Activated B cell treated with CpG ODN at 0.5 μM for 24 hours (primary cell): ENCODE results near the gene TBC1D23. TPM values are rescaled to one million over a fixed set of nuclear protein-coding genes. Genes with fewer than 3 reads are reported as not detected.
"Not testable (repeated sequence)": the region's sequence is repeated elsewhere in the genome, so short reads cannot be mapped to it uniquely, and the experiment has no call there.

Experiments used
- ATAC-seq: fragments of 200-7000 bp; cut with Tn5 transposase; one replicate; pipeline ENCODE4 v1.10.0; 2021; ENCODE audit warnings: low read depth, mild to moderate bottlenecking, moderate library complexity
- CTCF ChIA-PET: fragments of 350-600 bp; sonication (Branson Sonifier 250); formaldehyde crosslinking; loops from one replicate; lab custom pipeline; 2021; ENCODE audit warnings: antibody characterized with exemption; lab: Charles Lee
- POLR2A ChIA-PET: fragments of 350-600 bp; sonication (Branson Sonifier 250); formaldehyde crosslinking; loops from one replicate; lab custom pipeline; 2021; ENCODE audit warnings: antibody characterized with exemption; lab: Charles Lee
- DNase-seq: peaks from one replicate; pipeline ENCODE4 v3.0.0; 2022
- H3K27ac Mint-ChIP-seq: one replicate; pipeline ENCODE4 v1.8.0; 2020; ENCODE audit warnings: mixed read lengths
- H3K27me3 Mint-ChIP-seq: one replicate; pipeline ENCODE4 v1.8.0; 2021; ENCODE audit warnings: mixed read lengths
- H3K36me3 Mint-ChIP-seq: one replicate; pipeline ENCODE4 v1.8.0; 2021; ENCODE audit warnings: low read depth, mixed read lengths
- H3K4me1 Mint-ChIP-seq: one replicate; pipeline ENCODE4 v1.8.0; 2021; ENCODE audit warnings: mixed read lengths
- H3K4me3 Mint-ChIP-seq: one replicate; pipeline ENCODE4 v1.8.0; 2020; ENCODE audit warnings: mild to moderate bottlenecking, mixed read lengths
- H3K9me3 Mint-ChIP-seq: one replicate; pipeline ENCODE4 v1.8.0; 2020; ENCODE audit warnings: mixed read lengths
- CTCF ChIP-seq: fragments of 200-600 bp; IDR thresholded peaks from one replicate; pipeline ENCODE4 v1.8.0; 2022; ENCODE audit warnings: antibody characterized with exemption, mild to moderate bottlenecking
- intact Hi-C: fragments of 100-400 bp; cut with micrococcal nuclease; formaldehyde crosslinking; loops from one replicate; pipeline ENCODE4 v1.15.1; 2024
- total RNA-seq: library from RNA; stranded (reverse); gene quantifications from 2 replicates; pipeline ENCODE4 v1.2.3, GENCODE V29; 2022

The TBC1D23 gene
- total RNA-seq, 1 donor from 2014 or later = 27.2 TPM

DNA sequence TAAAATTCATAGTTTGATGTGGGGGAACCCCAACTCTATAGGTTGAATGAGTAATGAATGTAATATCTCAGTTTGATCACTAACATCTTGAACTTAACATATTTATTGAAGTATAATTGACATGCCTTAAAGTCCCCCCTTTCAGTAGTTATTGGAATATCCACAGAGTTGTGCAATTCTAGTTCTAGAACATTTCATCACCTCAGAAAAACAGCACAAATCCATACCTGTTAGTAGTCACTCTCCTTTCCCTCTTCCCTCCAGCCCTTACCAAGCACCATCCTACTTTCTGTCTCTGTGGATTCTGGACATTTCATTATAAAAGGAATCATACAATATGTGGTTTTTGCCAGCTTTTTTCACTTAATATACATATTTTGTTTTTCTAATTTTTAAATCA lies 65.0 kb downstream of the TBC1D23 start:
- ChIA-PET POLR2A (no interaction called here), CTCF (no interaction called here)
- no peaks in the 10 kb centered on the region for H3K4me1 Mint-ChIP-seq
- H3K4me3 Mint-ChIP-seq = no peak overlapping the region
- intact Hi-C loops = no loop called here
- no peak for TF ChIP-seq CTCF
- peaks cover 33% of the 10 kb centered on the region for H3K36me3 Mint-ChIP-seq
- H3K27me3 Mint-ChIP-seq = no peaks in the 10 kb centered on the region
- no peak for DNase-seq
- H3K27ac Mint-ChIP-seq = no peak overlapping the region
- peaks cover 4% of the 10 kb centered on the region for H3K9me3 Mint-ChIP-seq
- no peak for ATAC-seq

GRCh38 chr3:100327377-100327776 lies 66.6 kb downstream of the TBC1D23 start:
- H3K4me3 Mint-ChIP-seq, DNase-seq, intact Hi-C loops, H3K27me3 Mint-ChIP-seq, ATAC-seq, CTCF ChIA-PET, POLR2A ChIA-PET, H3K4me1 Mint-ChIP-seq, H3K9me3 Mint-ChIP-seq, H3K27ac Mint-ChIP-seq: not testable (repeated sequence)
- peaks cover 28% of the 10 kb centered on the region for H3K36me3 Mint-ChIP-seq

GRCh38 chr3:100329800-100330489 lies 69.2 kb downstream of the TBC1D23 start:
- ChIA-PET POLR2A (no interaction called here), CTCF (no interaction called here)
- DNase-seq (no peak), ATAC-seq (no peak)
- Mint-ChIP-seq H3K4me1 (peaks cover 10% of the 10 kb centered on the region), H3K4me3 (no peak overlapping the region), H3K9me3 (peaks cover 4% of the 10 kb centered on the region), H3K27me3 (no peaks in the 10 kb centered on the region), H3K27ac (no peak overlapping the region), H3K36me3 (peaks cover 19% of the 10 kb centered on the region)
- intact Hi-C loops = loop anchor here (5.0 to 10.0 kb wide), 2 partner anchors 162 to 1345 kb away; partner anchors contain the start of genes TMEM45A and ZBTB11
- TF ChIP-seq CTCF = no peak

DNA sequence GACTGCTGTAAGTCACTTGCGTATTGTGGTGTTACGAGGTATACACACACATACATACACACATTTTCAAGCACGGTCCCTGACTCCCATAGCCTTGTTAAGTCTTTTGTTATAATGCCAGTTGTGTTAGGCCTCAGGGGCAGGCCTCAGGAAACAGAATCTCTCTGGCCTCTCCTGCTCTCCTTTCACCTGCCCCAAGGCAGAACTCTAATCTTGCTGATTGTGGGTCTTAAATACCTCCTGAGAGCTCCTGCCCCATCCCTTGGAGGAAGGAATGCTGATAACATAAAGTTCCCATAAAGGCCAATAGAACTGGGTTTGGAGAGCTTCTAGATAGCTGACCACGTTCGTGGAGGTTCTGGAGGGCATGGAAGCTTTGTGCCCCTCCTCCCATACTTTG lies 69.9 kb downstream of the TBC1D23 start:
- no peak for TF ChIP-seq CTCF
- CTCF ChIA-PET = no interaction called here
- Mint-ChIP-seq H3K27ac (no peak overlapping the region), H3K36me3 (peaks cover 20% of the 10 kb centered on the region), H3K27me3 (no peaks in the 10 kb centered on the region), H3K4me1 (peaks cover 17% of the 10 kb centered on the region), H3K9me3 (peaks cover 4% of the 10 kb centered on the region), H3K4me3 (no peak overlapping the region)
- DNase-seq = no peak
- intact Hi-C loops = loop anchor here (5.0 to 10.0 kb wide), 2 partner anchors 162 to 1344 kb away; partner anchors contain the start of genes TMEM45A and ZBTB11
- no peak for ATAC-seq
- POLR2A ChIA-PET = no interaction called here

DNA sequence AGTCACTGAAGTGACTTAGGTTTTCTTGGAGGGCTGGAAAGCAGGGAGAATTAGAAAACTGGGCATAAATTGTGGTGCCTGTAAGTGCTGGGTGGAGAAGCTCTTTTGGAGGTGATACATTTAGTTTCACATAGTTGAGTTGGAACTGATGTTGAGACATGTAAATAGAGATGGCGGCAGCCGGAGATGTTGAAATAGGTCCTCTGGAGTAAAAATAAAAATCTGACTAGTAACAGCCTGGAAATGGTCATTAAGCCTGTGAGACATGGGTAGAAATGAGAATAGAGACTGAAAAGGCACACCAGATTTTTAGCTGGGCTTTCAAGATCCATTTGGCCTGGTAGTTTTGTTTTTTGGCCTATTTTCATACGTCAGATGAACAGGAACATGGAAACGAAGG lies 70.9 kb downstream of the TBC1D23 start:
- intact Hi-C loops = loop anchor here (5.0 to 10.0 kb wide), 2 partner anchors 161 to 1343 kb away; partner anchors contain the start of genes TMEM45A and ZBTB11
- ChIA-PET POLR2A (interaction anchor here (0.6 kb wide), 1 partner anchor 12 kb away, joined by 8 read pairs; no protein-coding TSS in a partner anchor), CTCF (interaction anchor here (1.3 kb wide), 1 partner anchor 15 kb away, joined by 3 read pairs; no protein-coding TSS in a partner anchor)
- Mint-ChIP-seq H3K27ac (no peak overlapping the region), H3K9me3 (peaks cover 4% of the 10 kb centered on the region), H3K27me3 (no peaks in the 10 kb centered on the region), H3K4me3 (no peak overlapping the region), H3K36me3 (peaks cover 16% of the 10 kb centered on the region), H3K4me1 (peaks cover 19% of the 10 kb centered on the region)
- no peak for DNase-seq
- no peak for ATAC-seq
- no peak for TF ChIP-seq CTCF
